NCI-H187 (cell line): ENCODE measurements around the gene IFNL1.
"Not testable (repeated sequence)": the region's sequence is repeated elsewhere in the genome, so short reads cannot be mapped to it uniquely, and the experiment has no call there.

Experiments
- DNase-seq, 2 experiments: peaks; one replicate each; lab custom pipeline; 2025; lab: John Stamatoyannopoulos, UW

Gene IFNL1

DNA sequence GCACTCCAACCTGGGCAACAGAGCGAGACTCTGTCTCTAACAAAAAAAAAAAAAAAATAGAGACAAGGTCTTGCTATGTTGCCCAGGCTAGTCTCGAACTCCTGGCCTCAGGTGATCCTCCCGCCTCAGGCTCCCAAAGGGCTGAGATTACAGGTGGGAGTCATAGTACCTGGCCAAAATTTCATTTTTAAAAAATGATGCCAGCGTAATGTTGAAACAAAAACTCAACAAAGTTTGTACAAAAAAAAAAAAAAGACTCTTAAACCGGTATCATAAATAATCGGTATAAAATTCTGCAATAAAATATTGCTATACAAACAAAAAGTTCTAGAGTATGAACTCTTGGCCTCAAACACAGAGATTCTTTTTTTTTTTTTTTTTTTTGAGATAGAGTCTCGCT, 36.1 kb downstream of the IFNL1 start:
- no peak for DNase-seq

DNA sequence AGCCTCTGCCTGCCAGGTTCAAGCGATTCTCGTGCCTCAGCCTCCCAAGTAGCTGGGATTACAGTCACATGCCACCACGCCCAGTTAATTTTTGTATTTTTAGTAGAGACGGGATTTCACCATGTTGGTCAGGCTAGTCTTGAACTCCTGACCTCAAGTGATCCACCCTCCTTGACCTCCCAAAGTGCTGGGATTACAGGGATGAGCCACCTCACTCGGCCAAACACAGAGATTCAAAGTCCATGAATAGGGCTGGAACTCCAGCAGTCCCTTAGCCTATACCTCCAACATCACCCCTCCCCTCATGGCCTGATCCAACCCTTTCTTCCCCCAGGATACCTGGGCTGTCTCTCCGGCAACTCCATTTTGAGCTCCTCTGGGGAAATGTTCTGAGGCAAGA, 36.5 kb downstream of the IFNL1 start:
- not testable (repeated sequence) for DNase-seq

DNA sequence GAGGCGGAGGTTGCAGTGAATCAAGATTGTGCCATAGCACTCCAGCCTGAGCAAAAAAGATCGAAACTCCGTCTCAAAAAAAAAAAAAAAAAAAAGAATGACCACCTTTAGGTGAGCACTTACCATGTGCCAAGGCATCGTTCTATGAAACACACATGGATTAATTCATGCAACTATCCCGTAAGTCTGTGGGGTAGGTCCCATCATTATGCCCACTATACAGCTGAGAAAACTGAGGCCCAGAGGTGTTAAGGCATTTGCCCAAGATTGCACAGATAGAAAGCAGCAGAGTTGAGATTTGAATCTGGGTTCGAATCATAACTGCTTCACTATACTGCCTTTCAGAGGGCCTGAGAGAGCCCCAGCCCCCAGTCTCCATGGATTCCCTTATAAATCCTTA, 37.3 kb downstream of the IFNL1 start:
- DNase-seq: no peak

DNA sequence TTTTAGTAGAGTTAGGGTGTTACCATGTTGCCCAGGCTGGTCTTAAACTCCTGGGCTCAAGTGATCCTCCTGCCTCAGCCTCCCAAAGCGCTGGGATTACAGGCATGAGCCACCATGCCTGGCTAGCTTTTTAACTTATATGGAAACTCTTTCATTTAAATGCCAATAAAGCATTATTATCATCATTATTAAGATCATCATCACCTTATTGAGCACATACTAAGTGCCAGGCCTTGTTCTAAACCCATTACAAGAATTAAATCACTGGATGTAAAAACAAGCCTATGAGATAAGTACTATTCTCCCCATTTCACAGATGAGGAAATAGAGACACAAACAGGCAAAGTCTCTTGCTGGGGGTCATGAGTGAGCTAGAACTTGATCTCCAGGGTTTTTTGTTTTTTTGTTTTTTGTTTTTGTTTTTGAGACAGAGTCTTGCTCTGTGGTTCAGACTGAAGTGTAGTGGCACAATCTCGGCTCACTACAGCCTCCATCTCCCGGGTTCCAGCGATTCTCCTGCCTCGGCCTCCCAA, 38.3 kb downstream of the IFNL1 start:
- DNase-seq: no peak

DNA sequence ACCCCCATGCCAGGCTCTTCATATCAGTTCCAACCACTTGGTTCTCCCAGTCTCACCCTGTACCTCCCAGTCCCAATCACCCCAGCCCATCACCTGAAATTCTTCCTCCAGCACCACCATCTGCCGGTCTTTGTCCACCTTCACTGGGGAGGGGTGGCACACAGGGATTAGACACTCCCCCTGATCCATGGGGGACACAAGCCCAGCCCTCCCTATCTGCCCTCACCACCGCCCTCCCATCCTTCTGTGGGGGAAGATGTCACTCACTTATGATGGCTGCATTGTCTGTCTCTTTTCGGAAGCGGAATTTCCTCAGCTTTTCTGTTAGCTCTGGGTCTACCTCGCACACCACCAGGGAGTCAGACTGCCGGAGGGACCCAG, 39.0 kb downstream of the IFNL1 start:
- DNase-seq: no peak

DNA sequence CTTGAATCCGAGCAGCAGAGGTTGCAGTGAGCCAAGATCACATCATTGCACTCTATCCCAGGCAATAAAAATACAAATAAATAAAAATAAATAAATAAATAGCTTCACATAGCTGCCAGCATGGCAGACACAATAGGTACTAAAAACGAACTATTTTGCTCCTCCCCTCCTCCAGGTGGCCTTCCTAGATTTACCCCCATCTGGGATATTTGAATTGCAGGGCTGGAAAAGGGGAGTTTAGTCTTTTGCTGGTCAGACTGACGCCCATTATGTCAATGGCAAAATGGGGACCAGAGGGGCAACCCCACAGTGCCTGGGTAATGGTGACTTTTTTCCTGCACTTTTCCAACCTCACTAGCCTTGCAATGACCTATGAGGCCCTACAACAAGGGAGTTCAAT, 40.3 kb downstream of the IFNL1 start:
- no peak for DNase-seq

DNA sequence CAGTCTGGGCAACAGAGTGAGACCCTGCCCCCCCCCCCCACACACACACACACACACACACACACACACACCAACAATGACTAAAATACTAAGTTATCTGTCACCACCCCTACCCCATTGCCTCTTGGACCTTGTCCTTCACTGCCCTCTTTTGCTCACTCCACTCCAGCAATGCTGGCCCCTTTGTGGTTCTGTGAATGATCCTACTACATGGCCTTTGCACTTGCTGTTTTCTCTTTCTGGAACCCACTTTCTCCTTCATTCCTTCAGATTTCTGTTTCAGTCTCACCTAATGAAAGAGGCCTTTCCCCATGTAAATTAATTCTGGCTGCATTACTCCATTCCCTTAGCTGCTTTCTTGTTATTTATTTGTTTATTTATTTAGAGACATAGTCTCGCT, 43.5 kb downstream of the IFNL1 start:
- no peak for DNase-seq

DNA sequence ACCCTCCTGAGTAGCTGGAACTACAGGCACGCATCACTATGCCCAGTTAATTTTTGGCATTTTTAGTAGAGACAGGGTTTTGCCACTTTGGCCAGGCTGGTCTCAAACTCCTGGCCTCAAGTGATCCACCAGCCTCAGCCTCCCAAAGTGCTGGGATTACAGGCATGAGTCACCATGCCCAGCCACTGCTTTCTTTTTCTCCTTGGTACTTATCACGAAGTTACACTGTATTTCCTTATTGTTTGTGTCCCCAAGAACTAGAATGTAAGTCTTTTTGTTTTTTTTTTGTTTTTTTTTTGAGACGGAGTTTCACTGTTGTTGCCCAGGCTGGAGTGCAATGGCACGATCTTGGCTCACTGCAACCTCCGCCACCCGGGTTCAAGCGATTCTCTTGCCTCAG, 43.9 kb downstream of the IFNL1 start:
- not testable (repeated sequence) for DNase-seq

DNA sequence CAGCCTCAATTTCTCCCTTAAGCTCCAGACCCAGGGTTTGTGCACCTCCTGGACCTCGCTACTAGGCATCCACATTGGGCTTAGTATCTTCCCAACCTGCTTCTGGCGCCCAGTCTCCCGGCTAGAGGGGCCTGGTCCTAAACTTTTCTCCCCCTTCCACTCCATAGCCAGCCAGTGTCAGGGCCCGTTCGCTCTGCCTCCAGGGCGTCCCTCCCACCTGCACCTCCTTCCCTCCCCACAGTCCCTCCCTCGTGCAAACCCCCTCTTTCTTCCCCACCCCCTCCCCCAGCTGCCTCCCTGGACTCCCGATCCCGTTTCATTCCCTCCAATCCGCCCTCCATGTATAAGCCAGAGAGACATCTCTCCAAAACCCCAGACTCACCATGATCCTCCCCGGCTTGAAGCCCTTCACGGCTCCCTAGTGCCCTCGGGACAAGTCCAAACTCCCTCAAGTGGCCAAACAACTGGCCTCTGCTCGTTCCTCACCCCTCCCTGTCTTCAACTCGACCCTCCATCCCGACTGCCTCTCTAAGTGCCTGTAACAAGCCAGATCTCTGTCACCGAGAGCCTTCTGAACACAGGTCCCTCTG, 45.0 kb downstream of the IFNL1 start:
- DNase-seq: no peak

DNA sequence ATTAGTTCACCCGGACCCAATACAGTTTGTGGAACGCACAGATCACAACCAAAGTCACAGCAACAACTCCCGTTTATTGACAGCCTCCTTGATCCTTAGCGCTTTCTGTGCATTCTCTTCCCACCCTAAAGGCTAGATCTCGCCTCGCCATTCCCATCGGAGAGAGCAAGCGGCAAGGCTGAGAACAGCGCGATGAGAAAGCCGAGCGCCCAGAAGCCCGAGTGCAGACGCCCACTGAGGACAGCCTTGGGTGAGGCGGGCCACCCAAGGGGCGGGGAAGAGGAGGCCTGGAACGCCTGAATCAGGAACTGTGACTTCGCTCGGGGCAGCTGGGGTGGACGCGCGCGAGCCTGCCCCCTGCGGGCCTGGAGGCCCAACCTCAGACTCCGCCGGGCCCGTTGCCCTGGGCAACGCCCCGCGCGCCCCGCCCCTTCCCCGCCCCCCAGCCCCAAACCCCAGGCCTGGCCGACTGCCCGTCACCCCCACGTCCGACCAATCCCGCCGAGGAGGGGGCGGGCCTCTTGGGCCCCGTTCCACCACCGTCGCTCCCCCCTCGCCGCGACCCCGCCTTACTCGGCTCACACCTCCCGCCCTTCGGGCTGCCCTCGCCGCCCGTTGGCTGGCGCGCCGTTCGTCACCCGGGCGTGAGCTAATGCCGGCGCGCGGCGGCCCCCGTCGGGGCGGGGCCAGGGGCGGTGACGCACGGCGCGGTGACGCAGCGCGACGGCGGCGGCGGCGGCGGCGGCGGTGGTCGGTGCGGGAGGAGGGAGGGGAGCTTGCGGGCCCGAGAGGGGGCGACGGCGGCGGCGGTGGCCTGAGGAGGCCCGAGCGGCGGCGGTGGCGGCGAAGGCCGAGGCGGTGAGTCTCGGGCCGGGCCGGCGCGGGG, 45.8 kb downstream of the IFNL1 start, which contains the start of gene SAMD4B:
Gene SAMD4B (plus strand): TSS at position 703 of the 886 bp plus-strand sequence. CDS start 14,473 bp downstream, outside the sequence.
- DNase-seq: peak; percentile 95 to 99

DNA sequence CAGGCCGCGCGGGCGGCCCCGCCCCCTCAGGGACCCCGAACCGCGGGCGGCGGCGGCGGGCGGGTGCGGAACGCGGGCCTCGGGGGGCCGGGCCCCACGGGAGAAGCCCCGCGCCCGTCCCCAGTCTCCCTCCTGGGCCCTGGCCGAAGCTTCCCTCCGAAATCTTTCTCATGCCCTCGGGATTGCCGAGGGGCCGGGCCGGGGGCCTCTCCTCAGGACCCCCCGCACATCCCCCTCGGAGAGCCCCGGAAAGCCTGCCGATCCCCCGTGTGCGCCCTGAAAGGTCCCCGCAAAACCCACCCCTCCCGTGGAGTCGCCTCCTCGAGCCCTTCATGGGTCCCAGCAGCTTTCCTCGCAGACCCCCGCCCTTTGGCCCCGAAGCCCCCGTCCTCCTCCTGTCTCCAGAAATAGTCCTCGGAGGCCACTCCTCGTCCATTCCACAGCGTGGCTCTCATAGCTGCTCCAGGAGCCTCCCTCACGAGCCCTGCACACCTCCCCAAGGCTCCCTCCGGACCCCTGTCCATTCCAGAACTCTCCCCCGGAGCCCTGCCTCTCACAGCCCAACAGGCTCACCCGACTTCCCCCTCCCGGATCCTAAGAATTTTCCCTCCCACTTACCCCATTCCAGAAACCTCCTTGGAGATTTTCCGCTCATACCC, 46.6 kb downstream of the IFNL1 start:
- DNase-seq: no peak

DNA sequence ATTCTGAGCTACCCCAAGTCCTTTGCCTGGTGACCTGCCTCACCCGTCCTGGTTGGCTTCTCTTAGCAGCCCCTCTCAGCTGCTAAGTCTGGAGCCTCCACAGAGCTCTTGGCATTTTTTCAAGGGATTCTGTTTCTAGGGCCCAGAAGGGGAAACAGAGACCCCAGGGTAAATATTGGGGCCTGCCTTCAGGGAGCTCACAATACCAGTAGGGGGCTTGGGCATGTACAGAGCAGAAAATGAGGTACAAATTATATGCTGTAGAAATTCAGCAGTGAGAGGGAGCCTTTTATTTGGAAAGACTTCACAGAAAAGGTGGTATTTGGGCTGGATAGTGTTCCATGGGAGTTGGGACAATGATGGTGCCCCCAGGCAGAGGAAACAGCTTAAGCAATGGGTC, 49.7 kb downstream of the IFNL1 start:
- no peak for DNase-seq

DNA sequence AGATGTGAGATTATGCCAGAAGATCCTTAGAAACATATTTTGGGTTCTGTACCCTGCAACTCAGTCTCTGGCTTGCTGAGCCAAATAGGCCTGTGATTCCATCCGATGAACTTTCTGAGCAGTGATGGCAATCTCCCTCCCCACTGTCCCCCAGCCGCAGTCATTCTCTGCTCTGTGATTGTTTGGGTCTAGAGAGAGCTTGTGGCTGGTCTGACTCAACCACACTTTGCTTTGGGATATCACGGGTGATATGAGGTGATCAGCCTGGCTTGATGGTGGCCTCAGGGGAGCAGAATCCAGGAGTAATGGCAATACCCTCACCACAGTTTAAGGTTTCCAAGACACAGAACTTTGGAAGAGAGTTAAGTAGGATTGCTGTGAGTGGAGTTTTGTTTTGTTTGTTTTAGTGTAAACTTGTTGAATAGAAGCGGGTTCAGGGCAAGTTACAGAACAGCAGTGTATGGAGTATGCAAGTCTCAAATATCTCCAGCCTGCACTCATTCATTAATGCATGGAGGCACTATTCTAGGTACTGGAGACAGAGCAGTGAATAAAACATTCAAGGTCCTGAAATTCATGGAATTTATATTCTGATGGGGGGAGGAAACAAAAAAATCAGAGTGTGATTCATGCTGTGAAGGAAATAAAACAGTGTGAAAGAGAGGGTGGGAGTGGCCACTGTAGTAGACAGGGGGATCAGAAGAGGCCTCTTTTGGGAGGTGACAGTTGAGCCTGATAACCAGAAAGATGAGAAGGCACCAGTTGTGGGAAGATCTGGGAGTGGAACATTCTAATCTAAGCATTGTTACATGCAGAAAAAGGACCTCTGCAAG, 51.3 kb downstream of the IFNL1 start:
- no peak for DNase-seq
